ENCODE data around the gene NAP1L4.
A peak's percentile ranks its signal among the peaks of the same experiment; 100 is the strongest.

NAP1L4 gene

DNA sequence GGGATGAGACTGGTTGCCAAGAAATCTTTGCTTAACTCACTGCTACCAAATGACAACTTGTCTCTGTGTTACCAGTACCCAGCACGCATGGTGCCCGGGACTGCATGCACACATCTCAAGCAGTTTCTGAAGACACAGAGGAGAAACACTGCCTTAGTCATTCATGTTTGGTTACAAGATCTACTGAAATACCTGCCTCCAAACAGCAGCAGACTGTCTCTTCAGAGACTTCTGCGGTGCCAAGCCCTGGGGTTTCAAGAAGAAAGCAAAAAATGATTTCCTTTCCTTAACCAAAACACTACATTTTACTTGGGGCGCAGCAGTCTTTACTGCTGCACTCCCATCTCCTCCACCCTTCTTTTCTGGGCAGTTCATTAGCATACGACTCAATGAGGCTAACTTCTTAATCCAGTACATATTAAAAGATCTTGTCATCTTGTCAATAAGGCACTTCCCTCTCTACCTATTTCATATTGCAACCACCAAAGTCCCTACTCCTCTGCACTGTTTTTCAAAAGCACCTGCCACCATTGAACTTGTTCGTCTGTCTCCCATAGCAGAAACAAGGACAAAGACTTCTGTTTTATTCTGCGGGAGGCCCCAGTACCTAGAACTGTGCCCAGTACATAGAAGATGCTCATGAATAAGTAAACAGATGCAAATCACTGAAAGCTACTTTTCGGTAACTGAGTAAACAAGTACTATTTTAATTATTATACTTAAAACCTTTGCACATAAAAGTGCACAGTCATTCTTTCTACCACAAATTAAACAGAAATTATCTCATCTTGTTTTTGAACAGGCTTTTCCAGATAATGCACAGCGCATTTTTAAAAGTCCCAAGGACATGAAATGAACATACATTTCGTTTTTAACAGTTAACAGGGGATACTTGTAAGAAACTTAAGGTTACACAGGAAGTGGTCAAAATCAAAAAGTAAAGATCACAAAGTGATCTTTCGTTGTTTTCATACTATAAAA, 4.0 kb downstream of the NAP1L4 start:
- peak overlapping the region; percentile 31 for H3K4me3 ChIP-seq
- no peak overlapping the region for H3K27ac ChIP-seq
- no peak for DNase-seq (ENCODE audit: low spot score)
- no peak for TF ChIP-seq CTCF (IDR thresholded peaks at IDR 0.05)

DNA sequence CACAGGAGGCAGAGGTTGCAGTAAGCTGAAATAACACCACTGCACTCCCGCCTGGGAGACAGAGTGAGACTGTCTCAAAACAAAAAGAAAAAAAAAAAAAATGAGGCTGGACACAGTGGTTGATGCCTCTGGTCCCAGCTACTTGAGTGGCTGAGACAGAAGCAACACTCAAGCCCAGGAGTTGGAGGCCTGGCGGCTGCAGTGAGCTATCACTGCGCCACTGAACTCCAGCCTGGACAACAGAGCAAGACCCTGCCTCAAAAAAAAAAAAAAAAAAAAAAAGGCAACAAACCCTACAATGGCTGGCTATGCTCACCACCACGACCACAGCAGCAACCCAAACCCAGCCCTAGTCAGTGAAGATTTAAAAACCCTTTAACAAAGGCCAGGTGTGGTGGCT, 8.2 kb downstream of the NAP1L4 start:
- H3K4me3 ChIP-seq: no peak overlapping the region
- no peak for TF ChIP-seq CTCF (IDR thresholded peaks at IDR 0.05)
- no peak for DNase-seq (ENCODE audit: low spot score)
- no peak overlapping the region for H3K27ac ChIP-seq

GRCh38 chr11:2982214-2982613, 9.9 kb downstream of the NAP1L4 start:
- no peak for TF ChIP-seq CTCF (IDR thresholded peaks at IDR 0.05)
- H3K4me3 ChIP-seq: no peak overlapping the region
- DNase-seq (ENCODE audit: low spot score): no peak
- H3K27ac ChIP-seq: no peak overlapping the region

DNA sequence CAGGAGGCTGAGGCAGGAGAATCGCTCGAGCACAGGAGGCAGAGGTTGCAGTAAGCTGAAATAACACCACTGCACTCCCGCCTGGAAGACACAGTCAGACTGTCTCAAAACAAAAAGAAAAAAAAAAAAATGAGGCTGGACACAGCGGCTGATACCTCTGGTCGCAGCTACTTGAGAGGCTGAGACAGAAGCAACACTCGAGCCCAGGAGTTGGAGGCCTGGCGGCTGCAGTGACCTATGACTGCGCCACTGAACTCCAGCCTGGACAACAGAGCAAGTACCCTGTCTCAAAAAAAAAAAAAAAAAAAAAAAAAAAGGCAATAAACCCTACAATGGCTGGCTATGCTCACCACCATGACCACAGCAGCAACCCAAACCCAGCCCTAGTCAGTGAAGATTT, 11.0 kb downstream of the NAP1L4 start:
- TF ChIP-seq CTCF (IDR thresholded peaks at IDR 0.05): no peak
- H3K27ac ChIP-seq: no peak overlapping the region
- DNase-seq (ENCODE audit: low spot score): no peak
- no peak overlapping the region for H3K4me3 ChIP-seq

DNA sequence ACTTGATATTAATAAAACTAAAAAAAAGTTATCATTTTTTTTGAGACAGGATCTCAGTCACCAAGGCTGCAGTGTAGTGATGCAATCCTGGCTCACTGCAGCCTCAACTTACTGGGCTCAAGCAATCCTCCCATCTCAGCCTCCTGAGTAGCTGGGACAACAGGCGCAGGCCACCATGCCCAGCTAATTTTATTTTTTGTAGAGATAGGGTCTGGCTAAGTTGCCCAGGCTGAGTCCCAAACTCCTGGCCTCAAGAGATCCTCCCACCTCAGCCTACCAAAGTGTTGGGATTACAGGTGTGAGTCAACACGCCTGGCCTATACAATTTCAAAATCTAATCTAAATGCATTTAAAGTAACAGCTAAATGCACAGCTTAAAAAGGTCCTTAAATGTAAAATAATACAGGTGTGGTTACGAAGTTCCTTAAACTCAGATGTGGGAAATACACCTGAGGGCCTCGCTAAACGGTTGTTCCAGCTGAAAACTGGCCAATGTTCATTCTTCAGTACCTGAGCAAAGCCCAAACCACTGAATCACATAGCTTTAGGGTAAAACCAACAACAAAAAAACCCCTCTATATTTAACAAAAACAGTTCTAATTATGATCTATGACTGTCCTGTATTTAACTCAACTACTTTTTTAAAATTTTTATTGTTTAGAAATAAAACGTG, 11.8 kb downstream of the NAP1L4 start:
- TF ChIP-seq CTCF (IDR thresholded peaks at IDR 0.05): no peak
- no peak for DNase-seq (ENCODE audit: low spot score)
- Histone ChIP-seq H3K4me3 (no peak overlapping the region), H3K27ac (no peak overlapping the region)

GRCh38 chr11:2977113-2977512, 15.0 kb downstream of the NAP1L4 start:
- Histone ChIP-seq H3K27ac (no peak overlapping the region), H3K4me3 (no peak overlapping the region)
- DNase-seq (ENCODE audit: low spot score): no peak
- TF ChIP-seq CTCF (IDR thresholded peaks at IDR 0.05): no peak

All from coronary artery (tissue), 2 donors.